T-helper 1 cell treated with Interleukin-12 subunit alpha and Interleukin-12 subunit beta and Interleukin-4 antibody, amounts not matched to agents 30 ng/mL and 1 ng/mL, for 36 hours (primary cell): Measurements from ENCODE around the gene MPND. TPM values are rescaled to one million over a fixed set of nuclear protein-coding genes. Genes with fewer than 3 reads are reported as not detected.

Source experiments
- intact Hi-C: fragments of 100-400 bp; cut with micrococcal nuclease; formaldehyde crosslinking; loops from one replicate; pipeline ENCODE4 v1.15.1; 2024
- total RNA-seq: library from RNA; stranded (reverse); gene quantifications from 2 replicates; pipeline ENCODE4 v1.2.3, GENCODE V29; 2022

The MPND gene, protein sequence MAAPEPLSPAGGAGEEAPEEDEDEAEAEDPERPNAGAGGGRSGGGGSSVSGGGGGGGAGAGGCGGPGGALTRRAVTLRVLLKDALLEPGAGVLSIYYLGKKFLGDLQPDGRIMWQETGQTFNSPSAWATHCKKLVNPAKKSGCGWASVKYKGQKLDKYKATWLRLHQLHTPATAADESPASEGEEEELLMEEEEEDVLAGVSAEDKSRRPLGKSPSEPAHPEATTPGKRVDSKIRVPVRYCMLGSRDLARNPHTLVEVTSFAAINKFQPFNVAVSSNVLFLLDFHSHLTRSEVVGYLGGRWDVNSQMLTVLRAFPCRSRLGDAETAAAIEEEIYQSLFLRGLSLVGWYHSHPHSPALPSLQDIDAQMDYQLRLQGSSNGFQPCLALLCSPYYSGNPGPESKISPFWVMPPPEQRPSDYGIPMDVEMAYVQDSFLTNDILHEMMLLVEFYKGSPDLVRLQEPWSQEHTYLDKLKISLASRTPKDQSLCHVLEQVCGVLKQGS
- total RNA-seq = 19.0 and 21.0 TPM in 2 replicates

DNA sequence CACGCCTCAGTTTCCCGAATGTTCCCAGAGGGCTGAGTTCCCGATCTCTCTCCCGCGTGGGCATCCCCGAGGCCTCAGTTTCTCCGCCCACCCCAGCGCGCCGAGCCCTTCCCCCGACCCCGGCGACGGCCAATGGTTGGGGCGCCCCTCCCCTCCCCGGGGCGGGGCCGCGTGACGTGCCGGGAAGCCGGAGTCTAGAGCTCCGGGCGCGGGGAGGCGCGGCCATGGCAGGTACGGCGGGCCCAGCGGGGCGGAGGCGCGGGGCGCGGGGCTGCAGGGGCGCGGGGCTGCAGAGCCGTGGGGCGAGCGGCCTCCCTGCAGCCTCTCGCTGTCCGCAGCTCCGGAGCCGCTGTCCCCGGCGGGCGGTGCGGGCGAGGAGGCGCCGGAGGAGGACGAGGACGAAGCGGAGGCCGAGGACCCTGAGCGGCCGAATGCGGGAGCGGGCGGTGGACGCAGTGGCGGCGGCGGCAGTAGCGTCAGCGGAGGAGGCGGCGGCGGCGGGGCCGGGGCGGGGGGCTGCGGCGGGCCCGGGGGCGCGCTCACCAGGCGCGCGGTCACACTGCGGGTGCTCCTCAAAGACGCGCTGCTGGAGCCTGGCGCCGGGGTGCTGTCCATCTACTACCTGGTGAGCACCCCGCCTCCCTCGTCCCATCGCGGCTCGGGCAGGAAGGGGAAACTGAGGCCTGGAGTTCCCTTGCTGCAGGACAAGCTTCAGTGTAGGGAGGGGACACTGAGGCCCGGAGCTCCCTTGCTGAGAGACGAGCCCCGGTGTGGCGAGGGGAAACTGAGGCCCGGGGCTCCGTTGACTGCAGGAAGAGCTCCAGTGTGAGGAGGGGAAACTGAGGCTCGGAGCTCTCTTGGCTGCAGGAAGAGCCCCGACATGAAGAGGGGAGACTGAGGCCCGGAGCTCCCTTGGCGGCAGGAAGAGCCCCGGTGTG is at the start of gene MPND:
Gene MPND, plus strand, starts transcription at position 193 of the 938 bp plus-strand sequence. Its CDS starts 32 bp downstream, at position 225.
- intact Hi-C loops = loop anchor here (1.0 to 5.0 kb wide), 11 partner anchors 26 to 1347 kb away; partner anchors contain the start of genes DPP9, EEF2, FSD1 and FZR1

DNA sequence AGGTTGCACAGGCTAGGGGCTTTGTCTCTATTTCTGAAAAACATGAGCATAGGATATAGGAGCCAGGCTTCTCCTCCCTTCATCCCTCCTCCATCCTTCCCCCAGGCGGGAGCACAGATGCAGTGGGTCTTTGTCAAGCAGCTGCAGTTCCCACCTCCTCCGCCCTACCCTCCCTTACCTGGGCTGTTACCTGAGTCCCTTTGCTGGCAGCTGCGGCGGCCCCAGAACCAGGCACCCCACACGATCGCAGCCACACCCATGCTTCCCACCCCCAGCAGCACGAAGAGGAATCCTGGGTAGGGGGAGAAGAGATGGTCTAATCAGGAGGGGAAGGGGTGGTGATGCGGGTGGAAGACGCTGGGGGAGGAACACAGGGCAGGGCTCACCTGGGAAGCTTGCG is 49.0 kb upstream of the MPND start:
- intact Hi-C loops = no loop called here

DNA sequence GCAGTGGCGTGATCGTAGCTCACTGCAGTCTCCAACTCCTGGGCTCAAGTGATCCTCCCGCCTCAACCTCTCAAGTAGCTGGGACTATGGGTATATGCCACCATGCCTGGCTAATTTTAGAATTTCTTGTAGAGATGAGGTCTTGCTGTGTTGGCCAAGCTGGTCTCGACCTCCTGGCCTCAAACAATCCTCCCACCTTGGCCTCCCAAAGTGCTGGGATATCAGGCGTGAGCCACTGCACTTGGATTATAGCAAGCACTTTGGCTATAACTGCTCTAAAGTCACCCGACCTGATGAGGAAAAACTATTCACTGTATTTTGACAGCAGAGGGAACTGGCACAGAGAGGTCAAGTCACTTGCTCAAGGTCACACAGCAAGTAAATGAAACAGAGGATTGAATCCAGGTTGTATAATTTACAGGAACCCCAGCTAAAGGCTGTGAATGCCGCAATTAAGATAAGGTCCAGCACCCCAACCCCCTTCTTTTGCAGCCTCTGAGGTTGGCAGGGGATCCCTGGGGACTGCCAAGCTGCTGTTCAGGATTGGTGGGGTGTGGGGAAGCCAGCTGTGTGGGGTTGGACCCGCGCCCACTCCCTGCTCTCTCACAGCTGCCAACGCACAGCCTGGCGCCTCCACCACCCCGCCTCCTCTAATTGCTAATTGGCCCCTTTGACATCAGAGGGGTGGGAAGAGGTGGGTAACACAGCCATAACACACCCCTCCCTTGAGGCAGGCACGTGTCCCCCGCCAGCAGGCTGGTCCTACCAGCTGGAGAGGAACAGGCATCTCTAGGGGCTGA is 47.2 kb upstream of the MPND start:
- intact Hi-C loops = no loop called here

DNA sequence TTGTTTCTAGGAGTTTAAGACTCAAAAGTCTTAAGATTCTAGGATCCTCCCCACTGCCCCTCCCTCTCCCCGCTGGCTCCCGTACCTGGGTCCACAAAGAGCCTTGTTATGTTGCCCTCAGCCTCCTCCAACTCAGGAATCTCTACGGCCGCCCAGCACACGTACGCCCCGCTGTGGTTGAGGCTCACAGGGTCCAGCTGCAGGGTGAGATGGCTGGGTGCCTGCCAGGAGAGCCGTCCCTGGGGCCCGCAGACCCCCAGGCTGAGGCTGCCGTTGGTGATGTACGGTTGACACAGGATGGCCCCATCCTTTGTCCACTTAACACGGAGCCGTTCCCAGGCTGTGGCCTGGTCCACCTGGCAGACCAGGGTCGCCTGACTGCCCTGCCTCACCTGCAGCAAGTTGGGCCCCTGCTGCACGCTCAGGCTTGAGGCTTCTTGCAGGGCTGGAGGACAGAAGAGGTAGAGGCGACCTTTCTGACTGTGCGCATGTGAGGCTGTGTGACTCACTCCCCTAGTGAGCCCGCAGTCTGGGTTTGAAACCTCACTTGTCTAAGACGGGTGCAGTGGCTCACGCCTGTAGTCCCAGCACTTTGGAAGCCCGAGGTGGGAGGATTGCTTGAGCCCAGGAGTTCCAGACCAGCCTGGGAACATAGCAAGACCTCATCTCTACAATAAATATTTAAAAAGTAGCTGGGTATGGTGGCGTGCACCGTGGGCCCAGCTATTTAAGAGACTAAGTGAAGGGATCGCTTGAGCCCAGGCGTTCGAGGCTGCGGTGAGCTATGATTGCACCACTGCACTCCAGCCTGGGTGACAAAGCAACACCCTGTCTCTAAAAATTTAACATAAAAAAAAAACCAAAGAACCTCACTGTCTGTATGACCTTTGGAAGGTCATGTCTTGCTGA is 45.2 kb upstream of the MPND start:
- intact Hi-C loops = no loop called here

DNA sequence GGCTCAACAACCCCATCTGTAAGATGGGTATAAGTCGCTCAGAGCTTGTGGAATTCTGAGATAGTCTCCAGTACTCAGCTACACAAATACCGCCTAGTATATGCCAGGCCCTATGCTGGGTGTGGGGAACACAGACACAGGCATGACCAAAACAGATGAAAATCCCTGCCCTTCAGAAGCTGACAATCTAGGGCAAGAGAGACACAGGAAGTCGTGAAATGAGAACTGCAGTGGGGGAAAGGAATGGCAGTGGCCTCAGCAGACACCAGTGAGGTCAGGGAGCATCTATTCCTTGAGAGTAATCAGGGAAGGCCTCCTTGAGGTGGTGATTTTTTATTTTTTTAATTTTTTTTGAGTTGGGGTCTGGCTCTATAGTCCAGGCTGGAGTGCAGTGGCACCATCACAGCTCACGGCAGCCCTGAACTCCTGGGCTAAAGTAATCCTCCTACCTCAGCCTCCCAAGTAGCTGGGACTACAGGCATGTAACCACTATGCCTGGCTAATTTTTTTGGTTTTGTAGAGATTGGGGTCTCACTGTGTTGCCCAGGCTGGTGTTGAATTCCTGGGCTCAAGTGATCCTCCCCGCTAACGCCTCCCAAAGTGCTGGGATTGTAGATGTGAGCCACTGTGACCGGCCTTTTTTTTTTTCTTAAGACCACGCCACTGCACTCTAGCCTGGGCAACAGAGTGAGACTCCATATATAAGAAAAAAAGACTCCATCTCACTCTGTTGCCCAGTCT is 44.4 kb upstream of the MPND start:
- intact Hi-C loops = no loop called here

DNA sequence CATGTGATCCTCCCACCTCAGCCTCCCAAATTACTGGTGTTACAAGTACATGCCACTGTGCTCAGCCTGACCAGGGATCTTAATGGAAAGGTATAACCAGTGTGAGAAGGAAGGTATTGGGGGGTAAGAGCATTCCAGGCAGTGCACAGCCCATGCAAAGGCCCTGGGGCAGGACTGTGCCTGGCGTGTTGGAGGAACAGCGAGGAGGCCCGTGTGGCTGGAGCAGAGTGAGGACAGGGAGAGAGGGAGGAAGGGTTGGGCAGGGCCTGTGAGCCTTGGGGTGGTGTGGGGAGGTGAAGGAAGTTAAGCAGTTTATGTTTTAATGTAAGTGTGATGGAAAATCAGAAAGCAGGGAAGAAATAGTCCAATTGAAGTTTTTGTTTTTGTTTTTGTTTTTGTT is 42.8 kb upstream of the MPND start:
- intact Hi-C loops = no loop called here

DNA sequence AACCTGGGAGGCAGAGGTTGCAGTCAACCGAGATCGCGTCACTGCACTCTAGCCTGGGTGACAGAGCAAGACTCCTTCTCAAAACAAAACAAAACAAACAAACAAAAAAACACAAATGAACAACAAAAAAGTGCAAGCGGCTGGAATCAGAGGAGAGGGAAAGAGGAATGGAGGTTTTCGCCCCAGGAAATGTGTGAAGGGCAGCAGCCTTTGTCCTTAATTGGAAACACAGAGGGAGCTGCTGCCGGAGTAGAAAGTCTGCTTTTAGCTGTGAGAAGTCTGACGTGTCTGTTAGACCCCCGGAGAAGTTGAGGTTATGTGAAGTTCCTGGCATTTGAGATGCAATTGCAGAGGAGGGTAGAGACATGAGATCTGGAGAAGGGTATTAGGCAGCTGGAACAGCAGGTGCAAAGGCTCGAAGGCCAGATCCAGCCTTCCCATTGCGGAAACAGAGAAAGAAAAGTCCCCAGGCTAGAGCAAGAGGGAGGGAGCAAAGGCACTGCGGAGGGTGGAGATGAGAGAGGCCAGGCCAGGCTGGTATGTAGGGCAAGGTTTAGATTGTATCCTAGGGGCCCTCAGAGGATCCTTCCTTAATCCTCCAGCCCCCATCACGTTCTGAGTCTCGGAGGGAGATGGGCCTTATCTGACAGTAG is 41.6 kb upstream of the MPND start:
- intact Hi-C loops = no loop called here

DNA sequence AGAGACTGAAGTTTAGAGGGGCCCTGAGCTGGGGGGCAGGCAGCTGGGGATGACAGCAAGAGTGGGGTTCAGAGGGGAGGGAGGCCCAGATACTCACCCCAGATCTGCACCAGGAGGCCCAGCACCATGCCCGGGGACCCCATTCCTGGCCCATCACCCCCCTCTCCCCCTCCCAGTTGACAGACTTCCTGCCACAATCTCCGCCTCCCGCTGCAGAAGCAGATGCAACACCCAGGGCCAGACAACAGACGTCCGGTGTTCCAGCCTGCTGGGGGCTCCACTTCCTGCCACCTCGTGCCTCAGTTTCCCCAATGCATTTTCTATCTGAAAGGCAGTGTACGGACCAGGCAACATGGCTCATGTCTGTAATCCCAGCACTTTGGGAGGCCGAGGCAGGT is 41.1 kb upstream of the MPND start, which contains the start of gene TMIGD2:
Gene TMIGD2, minus strand, starts transcription at position 147 of the 398 bp plus-strand sequence. Its CDS starts 4 bp downstream, at position 143.
- intact Hi-C loops = no loop called here

DNA sequence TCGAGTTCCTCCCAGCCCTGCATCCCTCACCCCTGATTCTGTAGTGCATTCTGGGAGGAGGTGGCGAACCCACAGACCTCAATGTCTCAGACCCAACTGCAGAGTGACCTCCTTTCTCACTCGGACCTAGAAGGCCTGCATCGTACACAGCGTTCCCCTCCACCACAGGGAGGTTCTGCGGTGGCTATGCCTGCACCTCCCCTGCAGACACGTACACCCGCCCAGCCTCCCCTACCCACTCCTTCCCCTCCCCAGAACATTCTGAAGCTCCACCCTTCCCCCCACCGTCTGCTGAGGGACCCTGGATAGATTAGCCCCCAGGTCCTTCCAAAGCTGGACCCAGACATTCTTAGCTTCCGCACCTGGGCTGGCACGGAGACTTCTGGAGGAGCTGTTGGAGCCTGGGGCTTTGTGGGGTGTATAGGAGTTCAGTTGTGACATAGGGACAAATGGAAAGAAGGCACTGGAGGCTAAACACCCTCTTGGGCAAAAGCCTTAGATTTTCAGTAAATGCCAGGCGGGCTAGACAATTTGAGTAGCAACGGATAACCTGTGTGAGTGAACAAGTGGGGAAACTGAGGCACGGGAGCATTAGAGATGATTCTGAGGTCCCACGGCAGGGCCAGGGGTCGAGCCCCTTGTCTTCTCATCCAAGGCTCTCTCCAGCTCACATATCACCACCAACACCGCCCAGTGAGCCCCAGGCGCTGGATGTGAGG is 39.4 kb upstream of the MPND start:
- intact Hi-C loops = loop anchor here (1.0 kb wide), 2 partner anchors 24 to 39 kb away; partner anchors contain the start of gene MPND

DNA sequence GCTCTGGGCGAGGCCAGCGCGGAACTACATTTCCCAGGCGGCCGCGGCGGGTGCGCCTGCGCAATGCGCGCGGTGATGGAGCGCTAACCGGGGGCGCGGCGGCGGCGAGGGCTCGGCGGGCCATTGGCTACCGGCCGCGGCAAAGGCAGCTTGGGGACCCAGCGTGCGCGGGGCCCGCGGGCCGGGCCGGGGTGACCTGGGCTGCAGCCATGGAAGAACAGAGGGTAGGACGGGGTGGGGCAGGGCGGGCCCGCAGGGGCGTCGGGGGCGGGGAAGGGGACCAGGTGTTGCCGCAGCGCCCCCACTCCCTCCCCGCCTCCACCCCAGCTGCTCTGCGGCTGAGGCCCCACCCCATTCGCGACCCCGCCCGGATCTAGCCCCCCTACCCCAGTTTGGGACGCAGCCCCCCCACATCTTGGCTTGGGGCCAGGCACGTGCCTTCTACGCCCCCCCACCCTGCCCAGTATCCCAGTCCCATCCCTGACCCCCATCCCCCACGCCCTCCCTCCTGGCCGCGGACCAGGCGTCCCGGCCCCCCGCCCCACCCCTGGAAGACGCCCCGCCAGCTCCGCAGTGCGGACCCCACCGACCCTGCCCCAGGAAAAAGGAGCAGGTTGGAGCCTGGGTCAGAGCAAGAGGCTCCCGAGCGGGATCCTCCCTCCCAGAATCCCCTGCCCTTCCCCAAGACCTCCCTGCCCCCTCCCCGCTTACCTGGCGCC is 38.7 kb upstream of the MPND start, which contains the start of gene FSD1:
Gene FSD1, plus strand, starts transcription at position 61 of the 719 bp plus-strand sequence. Its CDS starts 149 bp downstream, at position 210.
- intact Hi-C loops = loop anchor here (1.0 kb wide), 2 partner anchors 24 to 39 kb away; partner anchors contain the start of gene MPND

DNA sequence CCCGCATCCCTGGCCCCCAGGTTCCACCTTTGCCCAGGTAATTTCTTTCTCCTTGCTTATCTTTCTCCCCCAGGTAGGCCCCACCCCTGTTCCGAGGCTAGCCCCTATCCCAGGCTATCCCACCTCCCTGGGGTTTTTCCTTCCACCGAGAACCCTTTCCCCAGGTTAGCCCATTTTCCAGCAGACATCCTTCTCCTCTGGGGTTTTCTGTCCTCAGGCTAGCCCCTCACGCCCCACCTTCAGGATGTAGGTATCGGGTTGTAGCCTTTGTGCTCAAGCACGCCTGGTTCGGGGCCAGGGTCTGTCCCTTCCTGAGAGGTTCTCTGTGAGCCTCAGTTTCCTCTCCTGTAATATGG is 38.1 kb upstream of the MPND start:
- intact Hi-C loops = no loop called here

DNA sequence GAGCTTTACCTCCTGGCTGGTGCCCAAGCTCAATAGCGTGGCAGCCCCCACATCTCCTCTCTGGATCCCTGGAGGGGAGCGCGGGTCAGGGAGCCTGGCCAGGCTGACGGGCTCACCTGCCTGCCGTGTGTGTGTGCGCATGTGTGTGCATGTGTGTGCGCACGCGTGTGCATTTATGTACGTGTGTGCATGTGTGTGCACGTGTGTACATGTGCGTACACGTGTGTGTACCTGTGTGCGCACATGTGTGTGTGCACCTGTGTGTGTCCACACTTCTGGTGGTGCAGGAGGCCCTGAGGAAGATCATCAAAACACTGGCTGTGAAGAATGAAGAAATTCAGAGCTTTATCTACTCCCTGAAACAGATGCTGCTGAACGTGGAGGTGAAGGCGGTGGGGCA is 37.7 kb upstream of the MPND start:
- intact Hi-C loops = no loop called here

DNA sequence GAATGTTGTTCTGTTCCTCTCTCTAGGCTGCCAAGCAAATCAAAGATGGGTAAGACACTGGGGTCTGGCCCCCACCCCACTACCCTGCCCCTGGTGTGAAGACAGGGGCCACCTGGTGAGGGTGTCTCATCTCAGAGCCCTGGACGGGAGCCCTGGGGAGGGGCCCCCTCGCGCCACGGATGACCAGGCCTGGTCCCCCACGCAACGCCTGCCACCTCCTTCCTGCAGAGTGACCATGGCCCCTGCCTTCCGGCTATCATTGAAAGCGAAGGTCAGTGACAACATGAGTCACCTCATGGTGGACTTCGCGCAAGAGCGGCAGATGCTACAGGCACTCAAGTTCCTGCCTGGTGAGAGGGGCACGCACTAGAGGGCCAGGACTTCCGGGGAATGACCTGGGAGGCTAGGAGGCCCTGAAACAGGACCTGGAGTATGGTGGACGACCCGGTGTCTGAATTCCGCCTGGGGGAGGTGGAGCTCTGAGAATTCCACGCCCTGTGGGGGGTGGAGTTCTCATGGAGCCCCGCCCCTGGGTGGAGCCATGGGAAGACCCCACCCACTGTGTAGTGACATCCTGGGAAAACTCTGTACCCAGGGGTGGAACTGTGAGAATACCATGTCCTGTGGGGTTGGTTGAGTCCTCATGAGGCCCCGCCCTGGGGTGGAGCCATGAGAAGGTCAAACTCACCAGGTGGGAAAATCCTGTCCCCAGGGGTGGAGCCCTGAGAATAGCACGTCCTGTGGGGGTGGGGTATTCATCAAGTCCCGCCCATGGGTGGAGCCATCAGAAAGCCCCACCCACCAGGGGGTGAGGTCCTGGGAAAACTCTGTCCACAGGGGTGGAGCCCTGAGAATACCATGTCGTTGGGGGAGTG is 32.9 kb upstream of the MPND start:
- intact Hi-C loops = no loop called here

DNA sequence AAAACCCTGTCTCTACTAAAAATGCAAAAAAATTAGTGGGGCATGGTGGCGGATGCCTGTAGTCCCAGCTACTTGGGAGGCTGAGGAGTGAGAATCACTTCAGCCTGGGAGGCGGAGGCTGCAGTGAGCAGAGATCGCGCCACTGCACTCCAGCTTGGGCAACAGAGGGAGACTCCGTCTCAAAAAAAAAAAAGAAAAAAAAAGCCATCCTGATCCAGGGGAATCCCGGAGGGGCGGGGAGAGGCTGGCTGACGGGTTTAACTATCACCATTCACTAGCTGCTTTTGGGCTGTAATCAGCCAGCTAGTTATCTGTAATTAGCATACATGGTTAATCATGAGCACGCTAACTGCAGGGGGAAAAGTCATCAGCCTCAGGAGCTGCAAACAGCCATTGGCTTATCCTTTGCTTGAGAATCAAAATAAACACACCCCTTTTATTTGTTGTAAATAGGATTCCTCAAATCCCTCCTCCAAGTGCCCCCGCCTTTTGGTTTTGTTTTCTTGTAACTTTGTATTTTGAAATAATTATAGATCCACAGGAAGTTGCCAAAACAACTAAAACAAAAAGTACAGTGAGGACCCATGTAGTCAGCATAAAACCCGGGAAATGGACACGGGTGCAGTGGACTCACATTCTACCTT is 29.4 kb upstream of the MPND start:
- intact Hi-C loops = no loop called here

DNA sequence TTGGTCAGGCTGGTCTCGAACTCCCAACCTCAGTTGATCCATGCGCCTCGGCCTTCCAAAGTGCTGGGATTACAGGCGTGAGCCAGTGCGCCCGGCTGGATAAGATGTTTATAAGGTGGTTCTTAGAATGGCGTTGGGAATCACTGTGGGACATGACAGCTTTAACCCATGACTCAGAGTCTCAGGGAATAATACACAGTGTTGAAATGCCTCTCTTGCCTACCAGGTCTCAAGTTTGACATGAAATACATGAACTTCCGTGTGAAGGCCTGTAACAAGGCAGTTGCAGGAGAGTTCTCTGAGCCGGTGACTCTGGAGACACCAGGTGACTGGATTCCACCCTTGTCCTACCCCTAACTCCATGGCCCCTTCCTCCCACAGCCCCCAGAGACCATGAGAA is 26.4 kb upstream of the MPND start:
- intact Hi-C loops = no loop called here

DNA sequence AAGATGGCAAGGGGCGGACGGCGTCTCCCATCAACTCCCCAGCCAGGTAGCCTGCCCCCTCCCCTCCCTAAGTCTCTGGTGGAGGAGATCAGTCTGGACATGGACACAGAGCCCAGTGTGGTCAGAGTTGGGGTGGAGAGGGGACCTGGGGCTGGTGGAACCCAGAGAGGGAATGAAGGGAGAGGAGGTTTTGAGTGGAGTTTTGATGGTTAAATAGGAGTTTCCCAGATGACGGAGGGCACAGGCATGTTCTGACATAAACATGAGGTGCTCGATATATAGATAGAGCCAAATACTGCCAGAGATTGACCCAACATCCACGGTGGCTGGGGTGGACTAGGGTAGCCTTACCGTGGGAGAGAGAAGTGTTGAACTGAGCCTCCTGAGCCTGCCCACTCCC is 24.9 kb upstream of the MPND start:
- intact Hi-C loops = no loop called here
